Cardiac muscle cell (in vitro differentiated cells and primary cell): ENCODE results near the gene SLAMF7. TPM values are rescaled to one million over a fixed set of nuclear protein-coding genes. Genes with fewer than 3 reads are reported as not detected.

Experiments used
- DNase-seq, 2 donors: peaks; one replicate each; pipeline versions ENCODE4 v3.0.0 to v3.0.0-alpha.2; 2010 to 2017; ENCODE audit warnings: low read depth in 1 of 2, low spot score in 1 of 2
- H3K27ac ChIP-seq: fragments of 200-600 bp; sonication (generic); 2 replicates; pipeline ENCODE4 v1.5.1; 2016
- H3K27me3 ChIP-seq: fragments of 200-600 bp; sonication (generic); 2 replicates; pipeline ENCODE4 v1.6.0; 2016; ENCODE audit warnings: control low read depth
- H3K36me3 ChIP-seq: fragments of 200-600 bp; sonication (generic); 2 replicates; pipeline ENCODE4 v1.5.1; 2016; ENCODE audit warnings: control low read depth
- H3K4me1 ChIP-seq: fragments of 200-600 bp; sonication (generic); 2 replicates; pipeline ENCODE4 v1.8.1; 2017; ENCODE audit warnings: low read depth, mild to moderate bottlenecking, mixed run types
- H3K4me3 ChIP-seq: fragments of 200-600 bp; sonication (generic); 2 replicates; pipeline ENCODE4 v1.5.1; 2016; ENCODE audit warnings: mild to moderate bottlenecking
- H3K9me3 ChIP-seq: fragments of 200-600 bp; sonication (generic); 2 replicates; pipeline ENCODE4 v1.5.1; 2017; ENCODE audit warnings: low read depth, mild to moderate bottlenecking, control low read depth
- CTCF ChIP-seq: IDR thresholded peaks from 2 replicates; pipeline ENCODE4 v1.5.1; 2012; ENCODE audit warnings: low read depth, mild to moderate bottlenecking, low read length
- polyA plus RNA-seq: library from polyadenylated mRNA; unstranded; fragments of >200 nt; fragmentation: Nextera tagmentation; extraction: Ambion mirVana; gene quantifications from 2 replicates; pipeline ENCODE4 v1.2.1, GENCODE V29; 2016
- total RNA-seq: library from RNA; depleted of rRNA; stranded (reverse); fragments of >200 nt; gene quantifications from 2 replicates; pipeline ENCODE4 v1.2.3, GENCODE V29; 2016

The SLAMF7 gene
- total and polyA plus RNA-seq, 2 experiments from 2014 or later, result not detected

DNA sequence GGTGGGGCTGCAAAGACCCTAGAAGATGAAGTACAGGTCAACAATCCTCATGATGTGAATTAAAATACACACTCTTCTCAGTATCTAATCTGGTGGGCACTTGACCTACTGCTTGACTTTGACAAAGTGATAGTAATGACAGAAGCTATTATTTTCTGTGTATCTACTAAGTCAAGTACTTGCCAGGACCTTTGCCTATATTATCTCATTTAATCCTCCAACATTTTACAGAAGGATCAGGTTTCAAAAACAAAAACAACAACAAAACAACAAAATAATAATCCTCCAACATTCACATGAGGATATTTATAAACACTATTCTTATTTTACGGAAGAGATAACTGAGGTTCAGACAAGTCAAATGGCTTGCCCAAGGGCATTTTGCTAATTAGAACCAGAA is 23.0 kb upstream of the SLAMF7 start:
- Histone ChIP-seq H3K27me3 (peaks cover under 1% of the 10 kb centered on the region), H3K36me3 (no peaks in the 10 kb centered on the region), H3K27ac (no peak overlapping the region), H3K9me3 (no peaks in the 10 kb centered on the region), H3K4me1 (peaks cover 17% of the 10 kb centered on the region), H3K4me3 (no peak overlapping the region)
- DNase-seq, result no peak
- no peak for TF ChIP-seq CTCF

GRCh38 chr1:160717306-160717705 is 21.7 kb upstream of the SLAMF7 start:
- Histone ChIP-seq H3K36me3 (no peaks in the 10 kb centered on the region), H3K4me3 (no peak overlapping the region), H3K4me1 (peaks cover 12% of the 10 kb centered on the region), H3K27me3 (peaks cover 2% of the 10 kb centered on the region), H3K27ac (no peak overlapping the region), H3K9me3 (no peaks in the 10 kb centered on the region)
- no peak for DNase-seq
- no peak for TF ChIP-seq CTCF

- Histone ChIP-seq H3K9me3 (no peaks in the 10 kb centered on the region), H3K27ac (no peak overlapping the region), H3K4me1 (peaks cover 12% of the 10 kb centered on the region), H3K27me3 (peaks cover 4% of the 10 kb centered on the region), H3K36me3 (no peaks in the 10 kb centered on the region), H3K4me3 (no peak overlapping the region)
- TF ChIP-seq CTCF, result no peak
- DNase-seq, result no peak
These were observed 20.8 kb upstream of the SLAMF7 start for GRCh38 chr1:160718210-160718609.

- Histone ChIP-seq H3K4me1 (peaks cover 4% of the 10 kb centered on the region), H3K9me3 (no peaks in the 10 kb centered on the region)
- TF ChIP-seq CTCF, result no peak
These were observed 18.5 kb upstream of the SLAMF7 start for GRCh38 chr1:160720356-160721085.

DNA sequence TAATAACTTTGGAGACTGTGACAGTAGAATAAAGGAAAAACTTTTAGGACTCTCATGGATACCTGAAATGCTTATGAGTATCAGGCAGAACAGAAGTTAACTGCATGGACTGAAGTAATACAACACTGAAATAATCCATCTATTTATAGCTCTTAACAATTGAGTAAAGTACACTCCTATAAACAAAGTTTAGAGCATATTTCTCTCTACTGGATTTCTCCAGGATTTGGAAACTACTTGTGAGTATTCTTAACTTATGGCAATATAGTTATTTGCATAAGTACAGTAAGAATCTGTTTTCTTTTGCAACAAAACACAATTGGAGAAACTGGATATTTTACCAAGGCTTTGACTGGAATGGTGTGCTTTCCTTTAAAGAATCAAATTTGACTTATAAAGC is 17.6 kb upstream of the SLAMF7 start:
- peaks cover 6% of the 10 kb centered on the region for H3K4me1 ChIP-seq
- H3K9me3 ChIP-seq, result no peaks in the 10 kb centered on the region
- peaks cover 6% of the 10 kb centered on the region for H3K27me3 ChIP-seq

More at GRCh38 chr1:160720356-160721085, 18.5 kb upstream of the SLAMF7 start:
- H3K27ac ChIP-seq, result no peak overlapping the region
- H3K27me3 ChIP-seq, result peaks cover 6% of the 10 kb centered on the region
- DNase-seq, result peak; percentile 16 to 33
- H3K36me3 ChIP-seq, result no peaks in the 10 kb centered on the region
- H3K4me3 ChIP-seq, result no peak overlapping the region

More for the DNA sequence above, 17.6 kb upstream of the SLAMF7 start:
- Histone ChIP-seq H3K4me3 (no peak overlapping the region), H3K36me3 (no peaks in the 10 kb centered on the region), H3K27ac (no peak overlapping the region)
- DNase-seq, result no peak
- TF ChIP-seq CTCF, result no peak
